ENCODE results near the gene ABCC4.
"Not testable (repeated sequence)": the region's sequence is repeated elsewhere in the genome, so short reads cannot be mapped to it uniquely, and the experiment has no call there.

Gene ABCC4

GRCh38 chr13:95298169-95298965 is 2.9 kb downstream of the ABCC4 start:
- no peak for DNase-seq

DNA sequence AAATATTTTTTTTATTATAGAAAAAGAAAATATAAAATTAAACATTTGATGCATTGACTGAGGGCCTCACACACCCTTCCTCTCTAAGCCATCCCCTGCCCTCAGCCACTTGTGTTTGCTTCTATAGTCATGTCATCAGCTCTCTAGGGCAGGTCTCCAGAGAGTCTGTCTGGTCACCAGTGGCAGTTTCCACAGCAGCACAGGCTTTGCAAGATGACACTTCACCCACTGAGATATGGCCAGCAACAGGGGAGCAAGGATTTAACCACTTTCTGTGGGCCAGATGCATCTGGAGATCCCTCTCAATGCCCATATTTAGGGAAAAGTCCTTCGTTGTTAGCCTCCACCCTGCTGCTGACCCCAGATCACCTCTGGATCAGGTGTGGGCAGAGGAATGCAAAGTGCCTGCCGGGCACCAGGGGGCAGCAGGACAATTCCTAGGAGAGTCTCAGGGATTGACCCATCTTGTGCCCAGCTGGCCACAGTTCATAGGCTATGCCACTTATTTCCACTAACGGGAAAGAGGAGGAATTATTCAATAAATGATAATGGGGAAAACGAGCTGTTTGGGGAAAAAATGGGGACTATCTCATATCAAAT is 4.8 kb downstream of the ABCC4 start:
- DNase-seq, result no peak

DNA sequence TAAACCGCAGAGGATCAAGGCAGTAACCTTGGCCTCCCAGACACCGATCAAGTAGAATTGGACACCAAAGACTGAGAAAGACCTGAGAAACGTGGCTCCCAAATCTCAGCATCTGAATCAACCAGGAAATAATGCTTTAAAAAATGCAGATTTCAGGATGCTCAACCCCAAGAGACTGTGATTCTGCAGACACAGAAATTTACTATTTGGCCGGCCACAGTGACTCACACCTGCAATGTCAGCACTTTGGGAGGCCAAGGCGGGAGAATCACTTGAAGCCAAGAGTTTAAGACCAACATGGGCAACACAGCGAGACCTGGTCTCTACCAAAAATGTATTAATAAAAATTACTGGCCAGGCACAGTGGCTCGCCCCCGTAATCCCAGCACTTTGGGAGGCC is 6.2 kb downstream of the ABCC4 start:
- no peak for DNase-seq

DNA sequence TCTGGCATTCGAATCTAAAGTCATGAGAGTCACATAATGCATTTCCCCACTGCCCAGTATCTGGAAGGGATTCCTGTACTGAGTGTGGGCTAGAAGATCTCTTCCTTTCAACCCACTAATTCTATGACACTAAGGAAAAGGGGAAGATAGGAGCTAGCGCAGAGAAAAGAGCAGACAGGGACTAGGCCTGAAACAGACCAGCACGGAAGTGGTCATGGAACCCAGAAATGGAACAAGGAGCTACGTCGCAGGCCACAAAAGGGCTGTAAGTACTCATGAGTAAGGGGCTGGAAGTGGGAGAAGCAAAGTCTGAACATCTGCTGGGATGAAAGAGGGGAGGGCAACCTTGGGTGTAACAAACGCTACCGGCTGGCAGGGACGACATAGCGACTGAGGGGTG is 8.6 kb downstream of the ABCC4 start:
- DNase-seq, result no peak

- not testable (repeated sequence) for DNase-seq
Observed at GRCh38 chr13:95289901-95290300, 11.3 kb downstream of the ABCC4 start.

- DNase-seq, result no peak
Observed at GRCh38 chr13:95289020-95289444, 12.2 kb downstream of the ABCC4 start.

DNA sequence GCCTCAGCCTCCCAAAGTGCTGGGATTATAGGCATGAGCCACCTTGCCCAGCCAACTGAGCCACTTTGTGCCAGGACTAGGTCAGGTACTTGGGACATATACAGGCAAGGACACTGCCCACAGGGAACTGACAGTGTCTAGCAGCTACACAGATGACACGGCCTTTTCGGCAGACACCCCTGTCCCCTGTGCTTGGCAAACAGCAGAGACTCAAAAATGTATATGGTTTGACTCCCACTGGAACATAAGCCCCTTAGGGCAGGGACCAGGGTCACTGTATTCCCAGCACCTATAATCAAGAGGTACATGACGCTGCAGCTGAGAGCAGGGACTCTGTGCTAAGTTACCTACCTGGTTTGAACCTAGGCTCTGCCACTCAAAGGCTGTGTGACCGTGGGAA is 16.8 kb downstream of the ABCC4 start:
- no peak for DNase-seq

- no peak for DNase-seq
Observed at GRCh38 chr13:95279016-95279415, 22.2 kb downstream of the ABCC4 start.

- no peak for DNase-seq
Observed at GRCh38 chr13:95276037-95276505, 25.2 kb downstream of the ABCC4 start.

DNA sequence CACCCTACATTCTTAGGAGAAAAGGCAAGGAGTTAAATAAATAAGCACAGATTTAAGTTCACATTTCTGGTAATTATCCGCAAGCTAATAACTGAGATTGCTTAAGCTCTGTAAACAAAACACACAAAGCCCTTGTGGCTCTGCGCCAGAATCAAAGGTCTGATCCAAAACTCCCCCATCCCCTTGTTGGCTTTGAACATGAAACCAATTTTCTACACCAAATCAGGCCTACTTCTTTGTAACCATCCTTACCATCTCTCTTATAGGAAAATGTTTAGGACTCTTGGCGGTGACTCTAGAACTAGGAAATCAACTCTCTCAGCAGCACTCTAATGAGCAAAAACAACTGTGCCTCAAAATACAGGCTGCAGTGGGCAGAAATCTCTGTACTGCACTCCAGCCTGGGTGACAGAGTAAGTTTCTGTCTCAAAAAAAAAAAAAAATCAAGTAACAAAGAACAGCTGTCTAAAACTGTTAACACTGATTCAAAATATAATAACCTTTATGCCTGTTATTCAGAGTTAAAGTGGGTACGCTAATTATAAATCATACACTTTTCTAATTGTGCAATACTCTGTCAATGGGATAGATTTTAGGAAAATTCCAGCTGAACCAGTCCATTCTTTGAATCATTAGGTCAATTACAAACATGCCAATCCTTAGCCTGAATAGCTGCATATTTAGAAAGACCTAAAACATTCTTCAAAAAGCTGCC is 25.8 kb downstream of the ABCC4 start:
- DNase-seq, result no peak

GRCh38 chr13:95273592-95274132 is 27.6 kb downstream of the ABCC4 start:
- DNase-seq, result not testable (repeated sequence)

- DNase-seq, result not testable (repeated sequence)
Observed at GRCh38 chr13:95272076-95272475, 29.2 kb downstream of the ABCC4 start.

- no peak for DNase-seq
Observed at GRCh38 chr13:95269756-95270155, 31.5 kb downstream of the ABCC4 start.

GRCh38 chr13:95268343-95269065 is 32.7 kb downstream of the ABCC4 start:
- not testable (repeated sequence) for DNase-seq

- DNase-seq, result no peak
Observed at GRCh38 chr13:95267662-95268342, 33.4 kb downstream of the ABCC4 start.

DNA sequence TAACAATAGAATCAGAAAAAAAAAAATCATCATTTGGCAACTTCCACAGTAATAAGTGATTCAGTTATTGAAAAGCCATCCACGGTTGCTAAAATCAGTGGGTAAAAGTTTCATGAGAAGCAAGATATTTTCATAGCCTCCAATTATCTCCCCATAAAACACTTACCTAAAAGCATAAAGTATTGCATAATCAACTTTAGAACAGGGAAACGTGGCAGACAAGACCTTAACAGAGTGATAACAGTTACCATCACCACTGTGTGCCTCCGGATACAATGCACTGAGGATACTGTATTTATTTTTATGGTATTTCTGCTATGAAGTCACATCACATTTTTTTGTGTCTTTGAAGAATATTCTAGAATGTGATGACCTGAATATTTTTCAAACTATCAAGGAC is 37.0 kb downstream of the ABCC4 start:
- DNase-seq, result no peak

- no peak for DNase-seq
Observed at GRCh38 chr13:95262837-95263384, 38.3 kb downstream of the ABCC4 start.

DNA sequence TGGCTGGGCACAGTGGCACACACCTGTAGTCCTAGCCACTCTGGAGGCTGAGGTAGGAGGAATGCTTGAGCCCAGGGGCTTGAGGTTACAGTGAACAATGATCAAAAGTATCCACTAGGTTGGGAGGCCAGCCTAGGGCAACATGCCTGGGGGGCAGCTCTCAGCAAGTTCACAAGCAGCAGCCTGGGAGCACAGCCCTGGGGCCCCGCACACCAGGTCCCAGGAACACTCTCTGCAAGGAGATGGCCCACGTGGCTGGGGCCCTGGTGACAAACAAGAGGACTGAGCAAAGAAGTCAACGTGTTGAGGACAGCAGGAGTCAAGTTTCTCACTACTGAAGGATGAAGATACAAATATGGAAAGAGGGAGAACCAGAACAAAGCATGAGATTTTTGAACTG is 39.3 kb downstream of the ABCC4 start:
- no peak for DNase-seq

DNA sequence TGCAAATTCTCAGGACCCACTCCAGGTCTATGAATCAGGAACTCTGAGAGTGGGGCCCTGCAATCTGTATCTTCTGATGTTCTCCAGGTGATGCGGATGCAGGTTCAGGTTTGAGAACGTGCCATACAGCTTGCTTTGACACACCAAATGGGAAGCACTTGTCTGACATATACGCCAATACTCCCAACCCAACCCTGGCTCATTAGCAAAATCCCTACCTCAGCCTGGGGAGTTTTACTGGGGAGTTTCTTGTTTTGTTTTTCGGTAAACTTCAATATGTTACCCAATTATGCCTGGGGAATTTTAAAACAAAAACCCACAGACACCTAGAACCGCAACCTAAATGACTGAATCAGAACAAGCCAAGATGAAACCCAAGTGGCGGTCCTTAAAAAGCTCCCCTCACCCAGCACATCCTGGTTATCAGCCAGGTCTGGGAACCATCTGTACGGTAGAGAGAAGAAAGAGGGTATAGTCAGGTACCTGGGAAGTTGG is 41.2 kb downstream of the ABCC4 start:
- DNase-seq, result no peak

DNA sequence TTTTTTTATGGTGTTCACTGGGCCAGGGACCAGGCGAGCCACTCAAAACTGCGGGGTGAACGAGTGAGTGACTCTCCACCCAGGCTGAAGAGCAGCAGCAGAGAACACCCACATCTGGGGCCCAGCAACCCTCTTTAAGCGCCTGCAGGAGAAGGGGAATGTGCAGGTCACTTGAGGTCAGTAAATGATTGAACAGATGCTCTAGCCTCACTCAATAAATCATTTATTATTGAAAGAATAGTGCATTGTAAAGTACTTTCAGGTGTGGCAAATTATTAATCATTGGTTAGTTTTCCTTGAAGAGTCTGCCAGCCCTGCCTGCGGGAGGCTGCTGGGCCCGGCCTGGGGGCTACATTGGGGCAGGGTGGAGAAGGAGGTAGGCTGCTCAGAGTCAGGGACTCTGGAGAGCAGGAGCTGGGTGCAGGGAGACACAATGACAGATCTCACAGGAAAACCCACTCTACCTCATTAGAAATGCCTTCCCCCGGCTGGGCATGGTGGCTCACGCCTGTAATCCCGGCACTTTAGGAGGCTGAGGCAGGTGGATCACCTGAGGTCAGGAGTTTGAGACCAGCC is 42.5 kb downstream of the ABCC4 start:
- no peak for DNase-seq

DNA sequence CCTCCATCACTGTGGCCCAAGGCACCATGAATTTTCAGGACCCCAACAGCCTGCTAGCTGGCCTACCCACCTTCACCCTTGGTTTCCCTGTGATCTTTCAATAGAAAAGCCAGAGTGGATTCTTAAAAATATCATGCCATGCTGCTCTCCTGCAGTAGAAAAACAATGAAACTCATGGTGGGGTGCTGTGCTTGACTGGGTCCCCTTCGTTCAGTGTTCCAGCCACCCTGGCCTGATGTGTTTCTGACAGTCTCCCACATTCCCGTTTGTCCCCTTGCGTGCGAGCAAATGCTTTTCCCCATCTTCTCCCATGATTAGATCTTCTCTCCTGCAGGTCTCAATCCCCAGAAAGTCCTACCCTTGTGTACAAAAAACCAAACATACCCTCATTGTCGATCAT is 43.2 kb downstream of the ABCC4 start:
- no peak for DNase-seq
